Duodenal mucosa (tissue), 2 donors: ENCODE results near the gene ZNF799.
"Not testable (repeated sequence)": the region's sequence is repeated elsewhere in the genome, so short reads cannot be mapped to it uniquely, and the experiment has no call there.

ENCODE experiments used
- H3K27ac ChIP-seq: one replicate; pipeline ENCODE4 v1.7.0; 2013; ENCODE audit warnings: low read depth, low read length
- H3K27me3 ChIP-seq, 2 donors: one replicate each; pipeline ENCODE4 v1.7.0; 2013; ENCODE audit warnings: low read length in 2 of 2, control low read depth in 1 of 2; ENCODE audit not compliant: insufficient read depth in 2 of 2, control insufficient read depth in 1 of 2
- H3K36me3 ChIP-seq, 2 donors: one replicate each; pipeline ENCODE4 v1.7.0; 2013; ENCODE audit warnings: low read length in 2 of 2, control low read depth in 1 of 2; ENCODE audit not compliant: insufficient read depth in 2 of 2, control insufficient read depth in 1 of 2
- H3K4me1 ChIP-seq, 2 donors: one replicate each; pipeline ENCODE4 v1.7.0; 2013; ENCODE audit warnings: low read length in 2 of 2, control low read depth in 1 of 2; ENCODE audit not compliant: insufficient read depth in 2 of 2, control insufficient read depth in 1 of 2
- H3K4me3 ChIP-seq, 2 donors: one replicate each; pipeline ENCODE4 v1.7.0; 2013; ENCODE audit warnings: low read length in 2 of 2, low read depth in 1 of 2
- H3K9ac ChIP-seq, 2 donors: one replicate each; pipeline ENCODE4 v1.7.0; 2013; ENCODE audit warnings: low read length in 2 of 2, low read depth in 1 of 2
- H3K9me3 ChIP-seq, 2 donors: one replicate each; pipeline ENCODE4 v1.7.0; 2013; ENCODE audit warnings: low read length in 2 of 2, control low read depth in 1 of 2; ENCODE audit not compliant: control insufficient read depth in 1 of 2

The ZNF799 gene

DNA sequence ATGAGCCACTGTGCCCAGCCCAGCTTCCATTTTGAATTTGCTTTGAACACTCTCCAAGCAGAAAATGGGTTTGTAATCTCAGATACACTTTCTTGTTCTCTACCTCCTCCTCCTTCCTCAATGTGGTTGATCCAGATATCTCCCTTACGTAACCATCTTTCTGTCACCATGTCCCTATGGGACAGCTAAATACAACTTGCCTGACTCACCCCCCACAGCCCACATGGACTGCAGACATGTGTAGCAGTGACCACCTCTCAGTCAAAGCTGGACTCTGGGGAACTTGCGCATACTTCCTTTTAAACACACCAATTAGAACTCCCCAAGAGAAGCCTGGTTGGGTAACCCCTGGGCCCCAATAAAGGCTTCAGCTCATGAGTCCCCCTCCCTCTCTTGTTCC is 10.8 kb upstream of the ZNF799 start:
- Histone ChIP-seq H3K4me1 (no peaks in the 10 kb centered on the region), H3K9me3 (peaks cover 0 to 5% of the 10 kb centered on the region in 2 donors), H3K9ac (no peak overlapping the region), H3K36me3 (no peaks in the 10 kb centered on the region), H3K27me3 (no peaks in the 10 kb centered on the region), H3K27ac (no peak overlapping the region), H3K4me3 (no peak overlapping the region)

DNA sequence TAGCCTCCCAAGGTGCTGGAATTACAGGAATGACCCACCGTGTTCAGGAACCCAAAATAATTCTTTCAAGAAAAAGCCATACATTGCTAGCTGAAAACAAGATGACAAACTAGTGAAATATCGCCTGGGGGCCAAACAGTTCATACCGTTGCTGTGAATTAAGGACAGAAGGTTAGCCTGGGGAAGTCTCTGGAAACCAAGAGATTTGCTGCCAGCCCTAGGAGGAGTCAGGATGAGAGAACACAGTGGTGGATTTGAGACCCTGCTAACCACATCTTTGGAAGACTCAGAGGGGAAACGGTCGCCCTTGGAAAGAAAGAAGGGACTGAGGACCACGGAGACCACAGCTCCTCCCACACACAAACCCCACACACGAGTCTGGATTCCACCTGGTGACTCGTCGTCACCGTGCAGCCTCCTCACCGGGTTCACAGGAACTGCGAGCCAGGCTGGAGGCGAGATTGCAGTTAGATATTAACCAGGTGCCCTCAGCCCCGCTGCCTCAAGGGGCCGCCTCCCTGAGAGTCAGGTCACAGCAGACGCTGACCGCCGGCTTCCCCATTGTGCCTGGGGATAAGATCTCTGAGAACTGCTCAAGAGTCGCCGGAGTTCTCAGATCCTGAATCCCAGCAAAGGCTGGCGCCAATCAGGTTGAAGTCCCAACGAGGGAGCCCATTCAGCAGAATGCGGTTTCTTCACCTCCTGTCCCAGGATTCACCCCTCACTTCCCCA is 1.0 kb downstream of the ZNF799 start:
- Histone ChIP-seq H3K9ac (peak overlapping the region; percentile 51 to 76), H3K4me3 (peak overlapping the region; percentile 78 to 84), H3K27ac (peak overlapping the region; percentile 66)
- H3K4me1 ChIP-seq, H3K27me3 ChIP-seq, H3K9me3 ChIP-seq, H3K36me3 ChIP-seq: not testable (repeated sequence)

DNA sequence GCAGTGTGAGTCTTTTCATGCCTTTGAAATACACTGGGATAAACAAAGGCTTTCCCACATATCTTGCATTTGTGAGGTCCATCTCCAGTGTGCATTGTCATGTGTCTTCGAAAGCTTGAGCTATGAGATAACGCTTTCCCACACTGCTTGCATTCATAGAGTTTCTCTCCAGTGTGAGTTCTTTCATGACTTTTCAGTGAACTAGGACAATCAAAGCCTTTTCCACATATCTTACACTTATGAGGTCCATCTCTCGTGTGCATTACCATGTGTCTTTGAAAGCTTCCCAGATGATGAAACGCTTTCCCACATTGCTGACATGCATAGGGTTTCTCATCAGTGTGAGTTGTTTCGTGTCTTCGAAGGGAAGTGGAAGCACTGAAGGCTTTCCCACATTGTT is 9.9 kb downstream of the ZNF799 start:
- not testable (repeated sequence) for H3K27me3 ChIP-seq, H3K4me3 ChIP-seq, H3K9ac ChIP-seq, H3K4me1 ChIP-seq, H3K27ac ChIP-seq
- peaks cover 9 to 39% of the 10 kb centered on the region in 2 donors for H3K36me3 ChIP-seq
- peaks cover 22 to 26% of the 10 kb centered on the region in 2 donors for H3K9me3 ChIP-seq

DNA sequence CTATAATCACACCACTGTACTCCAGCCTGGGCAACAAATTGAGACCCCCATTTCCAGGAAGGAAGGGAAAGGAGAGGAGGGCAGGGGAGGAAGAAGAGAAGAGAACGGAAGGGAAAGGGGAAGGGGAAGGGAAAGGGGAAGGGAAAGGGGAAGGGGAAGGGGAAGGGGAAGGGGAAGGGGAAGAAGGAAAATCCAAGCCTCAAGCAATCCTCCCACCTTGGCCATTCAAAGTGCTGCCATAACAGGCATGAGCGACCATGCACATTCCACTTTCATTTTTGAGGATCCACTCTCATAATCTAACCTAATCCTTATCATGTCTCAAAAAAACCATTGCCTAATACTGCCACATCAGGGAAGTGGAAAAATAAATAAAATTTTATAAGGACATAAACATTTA is 14.7 kb downstream of the ZNF799 start:
- H3K27ac ChIP-seq, H3K4me1 ChIP-seq, H3K27me3 ChIP-seq, H3K4me3 ChIP-seq, H3K9ac ChIP-seq: not testable (repeated sequence)
- Histone ChIP-seq H3K9me3 (peaks cover 25 to 28% of the 10 kb centered on the region in 2 donors), H3K36me3 (peaks cover 8 to 30% of the 10 kb centered on the region in 2 donors)

DNA sequence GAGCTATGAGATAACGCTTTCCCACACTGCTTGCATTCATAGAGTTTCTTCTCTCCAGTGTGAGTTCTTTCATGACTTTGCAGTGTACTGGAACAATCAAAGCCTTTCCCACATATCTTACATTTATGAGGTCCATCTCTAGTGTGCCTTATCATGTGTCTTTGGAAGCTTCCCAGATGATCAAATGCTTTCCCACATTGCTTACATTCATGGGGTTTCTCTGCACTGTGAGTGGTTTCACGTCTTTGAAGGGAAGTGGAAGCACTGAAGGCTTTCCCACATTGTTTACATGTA is 20.7 kb downstream of the ZNF799 start:
- Histone ChIP-seq H3K9ac (no peak overlapping the region), H3K27me3 (no peaks in the 10 kb centered on the region), H3K4me3 (no peak overlapping the region), H3K9me3 (peaks cover 31 to 50% of the 10 kb centered on the region in 2 donors), H3K4me1 (no peaks in the 10 kb centered on the region), H3K27ac (no peak overlapping the region), H3K36me3 (peaks cover 7 to 14% of the 10 kb centered on the region in 2 donors)

DNA sequence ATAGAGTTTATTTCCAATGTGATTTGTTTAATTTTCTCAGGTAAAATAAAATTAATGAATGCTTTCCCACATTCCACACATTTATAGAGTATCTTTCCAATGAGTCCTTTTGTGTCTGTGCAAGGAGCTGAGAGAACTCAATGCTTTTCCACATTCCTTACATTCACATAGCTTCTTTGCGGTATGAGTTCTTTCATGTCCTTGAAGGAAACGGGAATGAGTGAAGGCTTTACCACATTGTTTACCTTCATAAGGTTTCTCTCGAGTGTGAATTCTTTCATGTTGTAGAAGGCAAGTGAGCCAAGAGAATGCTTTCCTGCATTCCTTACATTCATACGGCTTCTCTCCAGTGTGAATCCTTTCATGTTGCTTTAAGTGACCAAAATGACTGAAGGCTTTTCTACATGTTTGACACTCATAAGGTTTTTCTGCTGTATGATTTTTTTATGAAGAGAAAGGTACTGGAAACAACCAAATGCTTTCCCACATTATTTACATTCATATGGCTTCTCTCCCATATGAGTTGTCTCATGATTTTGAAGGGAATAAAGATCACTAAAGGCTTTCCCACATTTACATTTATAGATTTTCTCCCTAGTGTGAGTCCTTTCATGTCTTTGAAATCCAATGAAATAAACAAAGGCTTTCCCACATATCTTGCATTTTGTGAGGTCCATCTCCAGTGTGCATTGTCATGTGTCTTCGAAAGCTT is 21.2 kb downstream of the ZNF799 start:
- H3K9ac ChIP-seq: no peak overlapping the region
- H3K4me3 ChIP-seq: no peak overlapping the region
- peaks cover 7 to 14% of the 10 kb centered on the region in 2 donors for H3K36me3 ChIP-seq
- H3K27ac ChIP-seq: no peak overlapping the region
- H3K27me3 ChIP-seq: no peaks in the 10 kb centered on the region
- H3K4me1 ChIP-seq: no peaks in the 10 kb centered on the region
- H3K9me3 ChIP-seq: peaks cover 31 to 50% of the 10 kb centered on the region in 2 donors

DNA sequence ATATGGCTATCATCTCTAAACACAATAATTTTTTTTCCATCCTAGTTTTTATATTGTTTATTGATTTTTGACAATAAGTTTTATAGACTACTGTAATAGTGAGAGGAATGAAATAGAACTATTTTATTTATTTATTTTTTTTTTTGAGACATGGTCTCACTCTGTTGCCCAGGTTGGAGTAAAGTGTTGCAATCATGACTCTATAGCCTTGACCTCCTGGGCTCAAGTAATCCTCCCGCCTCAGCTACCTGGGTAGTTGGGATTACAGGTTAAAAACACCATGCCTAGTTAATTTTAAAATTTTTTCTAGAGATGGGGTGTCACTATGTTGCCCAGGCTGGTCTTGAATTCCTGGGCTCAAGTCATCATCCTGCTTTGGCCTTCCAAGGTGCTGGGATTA is 27.0 kb downstream of the ZNF799 start:
- Histone ChIP-seq H3K9ac (no peak overlapping the region), H3K36me3 (no peaks in the 10 kb centered on the region), H3K27ac (no peak overlapping the region), H3K9me3 (peaks cover 9 to 21% of the 10 kb centered on the region in 2 donors), H3K4me3 (no peak overlapping the region), H3K27me3 (no peaks in the 10 kb centered on the region), H3K4me1 (no peaks in the 10 kb centered on the region)

DNA sequence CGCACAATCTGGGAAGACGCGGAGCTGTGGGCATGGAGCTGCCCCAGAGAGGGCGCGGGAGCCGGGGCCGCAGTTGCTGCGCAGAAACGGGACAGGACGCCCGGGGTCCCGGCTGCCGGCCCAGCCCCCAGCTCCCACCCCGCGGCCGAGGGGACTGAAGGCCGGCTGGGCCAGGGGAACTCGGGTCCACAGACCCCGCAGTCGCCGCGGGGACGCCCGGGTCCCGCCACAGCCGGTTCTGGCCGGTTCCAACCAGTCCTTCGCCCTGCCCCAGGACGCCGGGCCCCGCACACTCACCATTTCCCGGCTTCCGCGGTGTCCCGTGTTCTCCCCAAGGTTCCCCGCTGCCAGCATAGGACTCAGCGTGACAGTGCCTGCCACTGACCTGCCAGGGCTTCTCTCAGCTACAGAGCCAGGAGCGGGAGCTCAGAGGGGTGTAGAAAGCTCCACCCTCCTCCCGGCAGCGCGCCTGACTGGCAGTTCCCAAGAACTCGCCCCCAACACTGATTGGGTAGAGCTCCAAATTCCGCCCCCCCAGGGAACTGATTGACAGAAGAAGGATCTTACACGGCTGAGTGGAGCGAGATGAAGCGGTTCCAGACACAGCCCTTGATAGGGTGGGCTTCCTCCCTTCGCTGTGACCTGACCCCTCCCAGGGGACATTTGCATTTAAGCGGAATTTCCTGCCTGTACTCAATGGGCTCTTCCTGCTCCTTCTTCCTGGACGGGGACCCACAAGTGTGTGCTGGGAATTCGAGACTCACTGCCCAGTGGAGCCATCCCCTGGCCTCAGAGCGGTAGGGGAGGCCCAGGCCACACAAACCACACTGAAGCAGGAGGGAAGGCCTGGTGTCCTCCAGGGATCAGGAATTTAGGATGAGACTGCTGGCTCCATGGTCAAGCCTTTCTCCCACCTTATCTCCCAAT is 35.6 kb downstream of the ZNF799 start, which contains the start of gene ZNF442:
ZNF442 (minus strand) TSS at position 448 of the 927 bp plus-strand sequence. CDS start 2,052 bp downstream, outside the sequence.
- Histone ChIP-seq H3K9ac (peak within 1 kb of the TSS; percentile 69 to 86), H3K4me1 (peaks cover 0 to 12% of the 10 kb centered on the region in 2 donors), H3K27ac (peak within 1 kb of the TSS; percentile 75), H3K4me3 (peak within 1 kb of the TSS; percentile 83 to 85), H3K36me3 (no peaks in the 10 kb centered on the region), H3K27me3 (no peaks in the 10 kb centered on the region), H3K9me3 (no peaks in the 10 kb centered on the region)

DNA sequence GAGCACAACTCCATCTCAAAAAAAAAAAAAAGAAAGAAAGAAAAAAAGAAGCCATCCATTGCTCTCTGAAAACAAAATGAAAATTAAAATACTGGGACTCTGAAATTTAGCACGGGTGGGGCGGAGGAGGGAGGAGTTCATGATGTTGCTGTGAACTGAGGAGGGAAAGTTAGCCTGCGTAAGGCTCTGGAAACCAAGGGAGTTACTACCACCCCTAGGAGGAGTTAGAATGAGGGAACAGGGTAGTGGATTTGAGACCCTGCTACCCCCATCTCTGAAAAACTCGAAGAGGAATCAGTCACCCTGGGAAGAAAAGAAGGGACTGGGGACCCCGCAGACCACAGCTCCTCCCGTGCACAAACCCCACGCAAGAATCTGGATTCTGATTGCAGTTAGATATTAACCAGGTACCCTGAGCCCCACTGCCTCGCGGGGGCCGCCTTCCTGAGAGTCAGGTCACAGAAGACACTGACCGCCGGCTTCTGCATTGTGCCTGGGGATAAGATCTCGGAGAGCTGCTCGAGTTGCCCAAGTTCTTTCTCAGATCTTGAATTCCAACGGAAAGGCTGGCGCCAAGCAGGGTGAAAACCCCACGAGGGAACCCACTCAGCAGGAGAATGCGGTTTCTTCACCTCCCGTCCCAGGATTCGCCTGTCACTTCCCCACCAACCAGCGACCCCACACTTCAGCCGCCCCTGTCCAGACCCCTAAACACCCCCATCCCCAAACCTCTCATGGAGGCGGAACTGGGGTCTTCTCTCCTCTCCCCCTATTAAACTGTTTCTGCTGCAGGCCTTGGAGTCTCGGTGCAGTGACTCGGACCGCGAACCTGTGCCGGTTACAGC is 36.5 kb downstream of the ZNF799 start:
- Histone ChIP-seq H3K9me3 (no peaks in the 10 kb centered on the region), H3K9ac (peak overlapping the region; percentile 69 to 86), H3K4me1 (peaks cover 0 to 12% of the 10 kb centered on the region in 2 donors), H3K4me3 (peak overlapping the region; percentile 83 to 85), H3K36me3 (no peaks in the 10 kb centered on the region), H3K27me3 (no peaks in the 10 kb centered on the region), H3K27ac (peak overlapping the region; percentile 75)
